ENCODE results near the gene DST. TPM values are rescaled to one million over a fixed set of nuclear protein-coding genes. Genes with fewer than 3 reads are reported as not detected.

The DST gene
- total RNA-seq, 1 experiment from 2014 or later, result 132 TPM

DNA sequence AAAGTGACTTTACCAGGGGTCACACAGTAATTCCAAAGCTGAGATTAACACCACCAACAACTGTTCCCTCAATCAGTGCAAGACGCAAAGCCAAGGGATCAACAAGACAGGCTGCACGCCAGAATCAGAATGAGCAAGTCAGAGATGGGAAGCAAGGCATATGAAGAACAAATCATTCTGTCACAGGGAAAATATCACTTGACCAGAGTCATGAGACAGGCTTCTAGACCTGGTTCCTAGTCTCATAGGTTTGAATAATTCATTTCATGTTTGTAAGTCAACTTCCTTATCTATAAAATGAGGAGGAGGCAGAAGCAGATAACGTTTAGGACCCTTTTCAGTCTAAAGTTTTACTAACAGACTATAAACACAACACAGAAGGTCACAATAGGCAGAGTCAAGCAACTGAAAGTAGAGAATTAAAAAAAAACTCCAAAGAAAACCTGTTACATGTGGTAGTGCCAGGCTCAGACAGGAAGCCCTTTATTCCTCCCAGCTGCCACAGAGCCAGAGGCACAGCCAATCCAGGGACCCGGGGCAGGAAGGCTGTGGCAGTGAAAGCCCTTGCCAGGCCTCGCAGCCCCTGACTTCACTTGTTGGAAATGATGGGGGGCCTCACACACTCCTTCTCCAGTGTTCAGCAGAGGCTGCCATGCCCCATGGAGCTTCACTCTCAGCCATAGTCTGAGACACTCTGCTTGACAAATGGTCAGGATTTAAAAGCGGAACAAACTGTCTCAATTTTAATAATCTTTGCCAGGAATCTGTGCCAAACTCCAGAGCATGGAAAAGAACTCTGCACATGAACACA is 29.2 kb upstream of the DST start:
- H3K9me3 Mint-ChIP-seq, result no peaks in the 10 kb centered on the region
- no peak for DNase-seq (ENCODE audit: low spot score)
- H3K27me3 Mint-ChIP-seq (ENCODE audit: low read depth), result no peaks in the 10 kb centered on the region
- ATAC-seq, result peak; percentile 32
- no peaks in the 10 kb centered on the region; the same call in 1 of the 2 replicates for H3K36me3 Mint-ChIP-seq
- no peak overlapping the region for H3K4me3 Mint-ChIP-seq
- CTCF ChIA-PET, result no interaction called here
- POLR2A ChIA-PET, result no interaction called here
- H3K4me1 Mint-ChIP-seq, result no peaks in the 10 kb centered on the region
- H3K27ac Mint-ChIP-seq, result peak overlapping the region; percentile 67
- TF ChIP-seq CREB1 (CRISPR knock-in tag; IDR thresholded peaks at IDR 0.05) (no peak), TEAD1 (CRISPR knock-in tag; IDR thresholded peaks at IDR 0.05) (no peak), MXD4 (CRISPR knock-in tag; IDR thresholded peaks at IDR 0.05; ENCODE audit: borderline replicate concordance) (no peak), ETV6 (CRISPR knock-in tag; IDR thresholded peaks at IDR 0.05) (no peak), GABPB1 (CRISPR knock-in tag; IDR thresholded peaks at IDR 0.05) (no peak)
- TF ChIP-seq, protein P1, sequence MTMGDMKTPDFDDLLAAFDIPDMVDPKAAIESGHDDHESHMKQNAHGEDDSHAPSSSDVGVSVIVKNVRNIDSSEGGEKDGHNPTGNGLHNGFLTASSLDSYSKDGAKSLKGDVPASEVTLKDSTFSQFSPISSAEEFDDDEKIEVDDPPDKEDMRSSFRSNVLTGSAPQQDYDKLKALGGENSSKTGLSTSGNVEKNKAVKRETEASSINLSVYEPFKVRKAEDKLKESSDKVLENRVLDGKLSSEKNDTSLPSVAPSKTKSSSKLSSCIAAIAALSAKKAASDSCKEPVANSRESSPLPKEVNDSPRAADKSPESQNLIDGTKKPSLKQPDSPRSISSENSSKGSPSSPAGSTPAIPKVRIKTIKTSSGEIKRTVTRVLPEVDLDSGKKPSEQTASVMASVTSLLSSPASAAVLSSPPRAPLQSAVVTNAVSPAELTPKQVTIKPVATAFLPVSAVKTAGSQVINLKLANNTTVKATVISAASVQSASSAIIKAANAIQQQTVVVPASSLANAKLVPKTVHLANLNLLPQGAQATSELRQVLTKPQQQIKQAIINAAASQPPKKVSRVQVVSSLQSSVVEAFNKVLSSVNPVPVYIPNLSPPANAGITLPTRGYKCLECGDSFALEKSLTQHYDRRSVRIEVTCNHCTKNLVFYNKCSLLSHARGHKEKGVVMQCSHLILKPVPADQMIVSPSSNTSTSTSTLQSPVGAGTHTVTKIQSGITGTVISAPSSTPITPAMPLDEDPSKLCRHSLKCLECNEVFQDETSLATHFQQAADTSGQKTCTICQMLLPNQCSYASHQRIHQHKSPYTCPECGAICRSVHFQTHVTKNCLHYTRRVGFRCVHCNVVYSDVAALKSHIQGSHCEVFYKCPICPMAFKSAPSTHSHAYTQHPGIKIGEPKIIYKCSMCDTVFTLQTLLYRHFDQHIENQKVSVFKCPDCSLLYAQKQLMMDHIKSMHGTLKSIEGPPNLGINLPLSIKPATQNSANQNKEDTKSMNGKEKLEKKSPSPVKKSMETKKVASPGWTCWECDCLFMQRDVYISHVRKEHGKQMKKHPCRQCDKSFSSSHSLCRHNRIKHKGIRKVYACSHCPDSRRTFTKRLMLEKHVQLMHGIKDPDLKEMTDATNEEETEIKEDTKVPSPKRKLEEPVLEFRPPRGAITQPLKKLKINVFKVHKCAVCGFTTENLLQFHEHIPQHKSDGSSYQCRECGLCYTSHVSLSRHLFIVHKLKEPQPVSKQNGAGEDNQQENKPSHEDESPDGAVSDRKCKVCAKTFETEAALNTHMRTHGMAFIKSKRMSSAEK (CRISPR knock-in tag; IDR thresholded peaks at IDR 0.05; ENCODE audit: borderline replicate concordance), result no peak
- TF ChIP-seq, protein P2, sequence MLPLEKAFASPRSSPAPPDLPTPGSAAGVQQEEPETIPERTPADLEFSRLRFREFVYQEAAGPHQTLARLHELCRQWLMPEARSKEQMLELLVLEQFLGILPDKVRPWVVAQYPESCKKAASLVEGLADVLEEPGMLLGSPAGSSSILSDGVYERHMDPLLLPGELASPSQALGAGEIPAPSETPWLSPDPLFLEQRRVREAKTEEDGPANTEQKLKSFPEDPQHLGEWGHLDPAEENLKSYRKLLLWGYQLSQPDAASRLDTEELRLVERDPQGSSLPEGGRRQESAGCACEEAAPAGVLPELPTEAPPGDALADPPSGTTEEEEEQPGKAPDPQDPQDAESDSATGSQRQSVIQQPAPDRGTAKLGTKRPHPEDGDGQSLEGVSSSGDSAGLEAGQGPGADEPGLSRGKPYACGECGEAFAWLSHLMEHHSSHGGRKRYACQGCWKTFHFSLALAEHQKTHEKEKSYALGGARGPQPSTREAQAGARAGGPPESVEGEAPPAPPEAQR (CRISPR knock-in tag; IDR thresholded peaks at IDR 0.05), result no peak
- TF ChIP-seq, protein P3, sequence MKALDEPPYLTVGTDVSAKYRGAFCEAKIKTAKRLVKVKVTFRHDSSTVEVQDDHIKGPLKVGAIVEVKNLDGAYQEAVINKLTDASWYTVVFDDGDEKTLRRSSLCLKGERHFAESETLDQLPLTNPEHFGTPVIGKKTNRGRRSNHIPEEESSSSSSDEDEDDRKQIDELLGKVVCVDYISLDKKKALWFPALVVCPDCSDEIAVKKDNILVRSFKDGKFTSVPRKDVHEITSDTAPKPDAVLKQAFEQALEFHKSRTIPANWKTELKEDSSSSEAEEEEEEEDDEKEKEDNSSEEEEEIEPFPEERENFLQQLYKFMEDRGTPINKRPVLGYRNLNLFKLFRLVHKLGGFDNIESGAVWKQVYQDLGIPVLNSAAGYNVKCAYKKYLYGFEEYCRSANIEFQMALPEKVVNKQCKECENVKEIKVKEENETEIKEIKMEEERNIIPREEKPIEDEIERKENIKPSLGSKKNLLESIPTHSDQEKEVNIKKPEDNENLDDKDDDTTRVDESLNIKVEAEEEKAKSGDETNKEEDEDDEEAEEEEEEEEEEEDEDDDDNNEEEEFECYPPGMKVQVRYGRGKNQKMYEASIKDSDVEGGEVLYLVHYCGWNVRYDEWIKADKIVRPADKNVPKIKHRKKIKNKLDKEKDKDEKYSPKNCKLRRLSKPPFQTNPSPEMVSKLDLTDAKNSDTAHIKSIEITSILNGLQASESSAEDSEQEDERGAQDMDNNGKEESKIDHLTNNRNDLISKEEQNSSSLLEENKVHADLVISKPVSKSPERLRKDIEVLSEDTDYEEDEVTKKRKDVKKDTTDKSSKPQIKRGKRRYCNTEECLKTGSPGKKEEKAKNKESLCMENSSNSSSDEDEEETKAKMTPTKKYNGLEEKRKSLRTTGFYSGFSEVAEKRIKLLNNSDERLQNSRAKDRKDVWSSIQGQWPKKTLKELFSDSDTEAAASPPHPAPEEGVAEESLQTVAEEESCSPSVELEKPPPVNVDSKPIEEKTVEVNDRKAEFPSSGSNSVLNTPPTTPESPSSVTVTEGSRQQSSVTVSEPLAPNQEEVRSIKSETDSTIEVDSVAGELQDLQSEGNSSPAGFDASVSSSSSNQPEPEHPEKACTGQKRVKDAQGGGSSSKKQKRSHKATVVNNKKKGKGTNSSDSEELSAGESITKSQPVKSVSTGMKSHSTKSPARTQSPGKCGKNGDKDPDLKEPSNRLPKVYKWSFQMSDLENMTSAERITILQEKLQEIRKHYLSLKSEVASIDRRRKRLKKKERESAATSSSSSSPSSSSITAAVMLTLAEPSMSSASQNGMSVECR (CRISPR knock-in tag; IDR thresholded peaks at IDR 0.05; ENCODE audit: borderline replicate concordance), result no peak
- TF ChIP-seq, protein P4, sequence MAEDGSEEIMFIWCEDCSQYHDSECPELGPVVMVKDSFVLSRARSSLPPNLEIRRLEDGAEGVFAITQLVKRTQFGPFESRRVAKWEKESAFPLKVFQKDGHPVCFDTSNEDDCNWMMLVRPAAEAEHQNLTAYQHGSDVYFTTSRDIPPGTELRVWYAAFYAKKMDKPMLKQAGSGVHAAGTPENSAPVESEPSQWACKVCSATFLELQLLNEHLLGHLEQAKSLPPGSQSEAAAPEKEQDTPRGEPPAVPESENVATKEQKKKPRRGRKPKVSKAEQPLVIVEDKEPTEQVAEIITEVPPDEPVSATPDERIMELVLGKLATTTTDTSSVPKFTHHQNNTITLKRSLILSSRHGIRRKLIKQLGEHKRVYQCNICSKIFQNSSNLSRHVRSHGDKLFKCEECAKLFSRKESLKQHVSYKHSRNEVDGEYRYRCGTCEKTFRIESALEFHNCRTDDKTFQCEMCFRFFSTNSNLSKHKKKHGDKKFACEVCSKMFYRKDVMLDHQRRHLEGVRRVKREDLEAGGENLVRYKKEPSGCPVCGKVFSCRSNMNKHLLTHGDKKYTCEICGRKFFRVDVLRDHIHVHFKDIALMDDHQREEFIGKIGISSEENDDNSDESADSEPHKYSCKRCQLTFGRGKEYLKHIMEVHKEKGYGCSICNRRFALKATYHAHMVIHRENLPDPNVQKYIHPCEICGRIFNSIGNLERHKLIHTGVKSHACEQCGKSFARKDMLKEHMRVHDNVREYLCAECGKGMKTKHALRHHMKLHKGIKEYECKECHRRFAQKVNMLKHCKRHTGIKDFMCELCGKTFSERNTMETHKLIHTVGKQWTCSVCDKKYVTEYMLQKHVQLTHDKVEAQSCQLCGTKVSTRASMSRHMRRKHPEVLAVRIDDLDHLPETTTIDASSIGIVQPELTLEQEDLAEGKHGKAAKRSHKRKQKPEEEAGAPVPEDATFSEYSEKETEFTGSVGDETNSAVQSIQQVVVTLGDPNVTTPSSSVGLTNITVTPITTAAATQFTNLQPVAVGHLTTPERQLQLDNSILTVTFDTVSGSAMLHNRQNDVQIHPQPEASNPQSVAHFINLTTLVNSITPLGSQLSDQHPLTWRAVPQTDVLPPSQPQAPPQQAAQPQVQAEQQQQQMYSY (CRISPR knock-in tag; IDR thresholded peaks at IDR 0.05), result no peak

DNA sequence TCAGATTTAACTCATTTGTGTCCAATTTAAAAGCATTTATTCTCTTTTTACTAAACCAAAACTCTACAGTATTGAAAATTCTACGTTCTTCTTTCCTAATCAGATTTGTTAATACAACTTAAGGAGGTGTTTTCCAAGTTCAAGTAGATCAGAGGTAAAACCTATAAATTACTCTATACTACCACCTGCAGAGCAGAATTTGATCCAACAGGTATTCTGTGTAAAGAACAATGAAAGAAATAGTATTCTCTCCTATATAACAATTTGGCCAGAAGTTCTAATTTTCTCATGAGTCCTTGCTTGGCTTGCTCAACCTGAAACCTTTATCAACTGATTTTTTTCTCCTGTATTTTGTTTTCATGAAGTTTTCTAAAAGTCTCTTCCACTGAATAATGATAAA is 28.5 kb upstream of the DST start:
- Mint-ChIP-seq H3K4me1 (no peaks in the 10 kb centered on the region), H3K27me3 (ENCODE audit: low read depth) (no peaks in the 10 kb centered on the region), H3K27ac (no peak overlapping the region), H3K36me3 (no peaks in the 10 kb centered on the region), H3K9me3 (no peaks in the 10 kb centered on the region), H3K4me3 (no peak overlapping the region)
- no peak for ATAC-seq
- CTCF ChIA-PET, result no interaction called here
- no peak for DNase-seq (ENCODE audit: low spot score)
- POLR2A ChIA-PET, result no interaction called here
- TF ChIP-seq, protein P5, sequence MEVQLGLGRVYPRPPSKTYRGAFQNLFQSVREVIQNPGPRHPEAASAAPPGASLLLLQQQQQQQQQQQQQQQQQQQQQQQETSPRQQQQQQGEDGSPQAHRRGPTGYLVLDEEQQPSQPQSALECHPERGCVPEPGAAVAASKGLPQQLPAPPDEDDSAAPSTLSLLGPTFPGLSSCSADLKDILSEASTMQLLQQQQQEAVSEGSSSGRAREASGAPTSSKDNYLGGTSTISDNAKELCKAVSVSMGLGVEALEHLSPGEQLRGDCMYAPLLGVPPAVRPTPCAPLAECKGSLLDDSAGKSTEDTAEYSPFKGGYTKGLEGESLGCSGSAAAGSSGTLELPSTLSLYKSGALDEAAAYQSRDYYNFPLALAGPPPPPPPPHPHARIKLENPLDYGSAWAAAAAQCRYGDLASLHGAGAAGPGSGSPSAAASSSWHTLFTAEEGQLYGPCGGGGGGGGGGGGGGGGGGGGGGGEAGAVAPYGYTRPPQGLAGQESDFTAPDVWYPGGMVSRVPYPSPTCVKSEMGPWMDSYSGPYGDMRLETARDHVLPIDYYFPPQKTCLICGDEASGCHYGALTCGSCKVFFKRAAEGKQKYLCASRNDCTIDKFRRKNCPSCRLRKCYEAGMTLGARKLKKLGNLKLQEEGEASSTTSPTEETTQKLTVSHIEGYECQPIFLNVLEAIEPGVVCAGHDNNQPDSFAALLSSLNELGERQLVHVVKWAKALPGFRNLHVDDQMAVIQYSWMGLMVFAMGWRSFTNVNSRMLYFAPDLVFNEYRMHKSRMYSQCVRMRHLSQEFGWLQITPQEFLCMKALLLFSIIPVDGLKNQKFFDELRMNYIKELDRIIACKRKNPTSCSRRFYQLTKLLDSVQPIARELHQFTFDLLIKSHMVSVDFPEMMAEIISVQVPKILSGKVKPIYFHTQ (CRISPR knock-in tag; IDR thresholded peaks at IDR 0.05), result no peak
- TF ChIP-seq SP1 (CRISPR knock-in tag; conservative IDR thresholded peaks at IDR 0.05) (no peak), JUN (CRISPR knock-in tag; IDR thresholded peaks at IDR 0.05) (no peak), FOXP1 (CRISPR knock-in tag; IDR thresholded peaks at IDR 0.05; ENCODE audit: borderline replicate concordance) (no peak), PRRX2 (CRISPR knock-in tag; IDR thresholded peaks at IDR 0.05) (no peak), ETV6 (CRISPR knock-in tag; IDR thresholded peaks at IDR 0.05) (no peak), NR1H2 (CRISPR knock-in tag; IDR thresholded peaks at IDR 0.05) (no peak)
- TF ChIP-seq, protein P6, sequence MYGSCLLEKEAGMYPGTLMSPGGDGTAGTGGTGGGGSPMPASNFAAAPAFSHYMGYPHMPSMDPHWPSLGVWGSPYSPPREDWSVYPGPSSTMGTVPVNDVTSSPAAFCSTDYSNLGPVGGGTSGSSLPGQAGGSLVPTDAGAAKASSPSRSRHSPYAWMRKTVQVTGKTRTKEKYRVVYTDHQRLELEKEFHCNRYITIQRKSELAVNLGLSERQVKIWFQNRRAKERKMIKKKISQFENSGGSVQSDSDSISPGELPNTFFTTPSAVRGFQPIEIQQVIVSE (CRISPR knock-in tag; IDR thresholded peaks at IDR 0.05; ENCODE audit: borderline replicate concordance), result no peak

Data from WTC11 (cell line).